ENCODE results near the gene CST8.

The CST8 gene

GRCh38 chr20:23449421-23449820 lies 41.5 kb upstream of the CST8 start:
- no peaks in the 10 kb centered on the region for H3K9me3 ChIP-seq (ENCODE audit: control extremely low read depth in 1 of 5, control insufficient read depth in 4 of 5, insufficient read depth in 2 of 5, low read depth in 1 of 5, low read length in 4 of 5)
- peaks cover 0 to 9% (median 4%) of the 10 kb centered on the region in 4 experiments for H3K4me1 ChIP-seq (ENCODE audit: control extremely low read depth in 1 of 4, control insufficient read depth in 4 of 4, insufficient read depth in 4 of 4, low read length in 3 of 4)
- H3K27ac ChIP-seq (ENCODE audit: insufficient read depth in 1 of 2, low read depth in 1 of 2, low read length in 2 of 2, poor library complexity in 1 of 2, severe bottlenecking in 2 of 2) = no peak overlapping the region
- CTCF ChIA-PET = interaction anchor here (0.9 to 2.3 kb wide), 3 partner anchors 12 to 157 kb away, joined by 3 to 5 read pairs (median 5); no protein-coding TSS in a partner anchor
- no peaks in the 10 kb centered on the region for H3K27me3 ChIP-seq (replicated peaks in 2 of 5; ENCODE audit: control insufficient read depth in 4 of 5, insufficient read depth in 5 of 5, low read length in 4 of 5)
- no peaks in the 10 kb centered on the region for H3K36me3 ChIP-seq (ENCODE audit: control insufficient read depth in 4 of 4, insufficient read depth in 4 of 4, low read length in 3 of 4)
- no peak overlapping the region for H3K4me3 ChIP-seq (ENCODE audit: control insufficient read depth in 1 of 7, extremely low read depth in 1 of 7, insufficient read depth in 4 of 7, low read depth in 2 of 7, low read length in 6 of 7)
- peak; percentile 35 to 78 (median 70) for DNase-seq
- 5% methylated on average over 3 of the region's 3 CpGs for WGBS (ENCODE audit: insufficient coverage)
- POLR2A ChIA-PET = no interaction called here

- peaks cover 0 to 11% (median 5%) of the 10 kb centered on the region in 4 experiments for H3K4me1 ChIP-seq (ENCODE audit: control extremely low read depth in 1 of 4, control insufficient read depth in 4 of 4, insufficient read depth in 4 of 4, low read length in 3 of 4)
- H3K36me3 ChIP-seq (ENCODE audit: control insufficient read depth in 4 of 4, insufficient read depth in 4 of 4, low read length in 3 of 4) = no peaks in the 10 kb centered on the region
- H3K4me3 ChIP-seq (ENCODE audit: control insufficient read depth in 1 of 7, extremely low read depth in 1 of 7, insufficient read depth in 4 of 7, low read depth in 2 of 7, low read length in 6 of 7) = no peak overlapping the region
- ChIA-PET CTCF (no interaction called here), POLR2A (no interaction called here)
- no peak for DNase-seq
- H3K27ac ChIP-seq (ENCODE audit: insufficient read depth in 1 of 2, low read depth in 1 of 2, low read length in 2 of 2, poor library complexity in 1 of 2, severe bottlenecking in 2 of 2) = no peak overlapping the region
- no peaks in the 10 kb centered on the region for H3K27me3 ChIP-seq (replicated peaks in 2 of 5; ENCODE audit: control insufficient read depth in 4 of 5, insufficient read depth in 5 of 5, low read length in 4 of 5)
- WGBS (ENCODE audit: insufficient coverage) = 93% methylated on average over 1 of the region's 1 CpG
- no peaks in the 10 kb centered on the region for H3K9me3 ChIP-seq (ENCODE audit: control extremely low read depth in 1 of 5, control insufficient read depth in 4 of 5, insufficient read depth in 2 of 5, low read depth in 1 of 5, low read length in 4 of 5)
These were observed 40.0 kb upstream of the CST8 start for GRCh38 chr20:23450877-23451276.

- WGBS (ENCODE audit: insufficient coverage) = 93% methylated on average over 9 of the region's 11 CpGs
- DNase-seq = no peak
- H3K27ac ChIP-seq (ENCODE audit: insufficient read depth in 1 of 2, low read depth in 1 of 2, low read length in 2 of 2, poor library complexity in 1 of 2, severe bottlenecking in 2 of 2) = no peak overlapping the region
These were observed 38.9 kb upstream of the CST8 start for GRCh38 chr20:23451956-23452487.

GRCh38 chr20:23452776-23453175 lies 38.1 kb upstream of the CST8 start, which contains the start of gene CST11:
CST11 (minus strand) TSS chr20:23452876; CDS start chr20:23452811, 65 bp downstream.
- ChIA-PET POLR2A (no interaction called here), CTCF (interaction anchor here (2.0 kb wide), 1 partner anchor 10 kb away, joined by 10 read pairs; no protein-coding TSS in a partner anchor)
- DNase-seq = no peak
- Histone ChIP-seq H3K36me3 (ENCODE audit: control insufficient read depth in 4 of 4, insufficient read depth in 4 of 4, low read length in 3 of 4) (no peaks in the 10 kb centered on the region), H3K9me3 (ENCODE audit: control extremely low read depth in 1 of 5, control insufficient read depth in 4 of 5, insufficient read depth in 2 of 5, low read depth in 1 of 5, low read length in 4 of 5) (no peaks in the 10 kb centered on the region), H3K27ac (ENCODE audit: insufficient read depth in 1 of 2, low read depth in 1 of 2, low read length in 2 of 2, poor library complexity in 1 of 2, severe bottlenecking in 2 of 2) (no peak within 1 kb of the TSS), H3K27me3 (replicated peaks in 2 of 5; ENCODE audit: control insufficient read depth in 4 of 5, insufficient read depth in 5 of 5, low read length in 4 of 5) (no peaks in the 10 kb centered on the region), H3K4me3 (ENCODE audit: control insufficient read depth in 1 of 7, extremely low read depth in 1 of 7, insufficient read depth in 4 of 7, low read depth in 2 of 7, low read length in 6 of 7) (no peak within 1 kb of the TSS), H3K4me1 (ENCODE audit: control extremely low read depth in 1 of 4, control insufficient read depth in 4 of 4, insufficient read depth in 4 of 4, low read length in 3 of 4) (peaks cover 2 to 28% (median 20%) of the 10 kb centered on the region in 4 experiments)
- 83% methylated on average over 1 of the region's 4 CpGs for WGBS (ENCODE audit: insufficient coverage)

More at GRCh38 chr20:23451956-23452487, 38.9 kb upstream of the CST8 start:
- Histone ChIP-seq H3K4me1 (ENCODE audit: control extremely low read depth in 1 of 4, control insufficient read depth in 4 of 4, insufficient read depth in 4 of 4, low read length in 3 of 4) (peaks cover 2 to 22% (median 16%) of the 10 kb centered on the region in 4 experiments), H3K4me3 (ENCODE audit: control insufficient read depth in 1 of 7, extremely low read depth in 1 of 7, insufficient read depth in 4 of 7, low read depth in 2 of 7, low read length in 6 of 7) (no peak overlapping the region), H3K9me3 (ENCODE audit: control extremely low read depth in 1 of 5, control insufficient read depth in 4 of 5, insufficient read depth in 2 of 5, low read depth in 1 of 5, low read length in 4 of 5) (no peaks in the 10 kb centered on the region), H3K36me3 (ENCODE audit: control insufficient read depth in 4 of 4, insufficient read depth in 4 of 4, low read length in 3 of 4) (no peaks in the 10 kb centered on the region), H3K27me3 (replicated peaks in 2 of 5; ENCODE audit: control insufficient read depth in 4 of 5, insufficient read depth in 5 of 5, low read length in 4 of 5) (no peaks in the 10 kb centered on the region)
- CTCF ChIA-PET = interaction anchor here (2.0 kb wide), 1 partner anchor 10 kb away, joined by 10 read pairs; no protein-coding TSS in a partner anchor
- POLR2A ChIA-PET = no interaction called here

- CTCF ChIA-PET = interaction anchor here (2.0 kb wide), 1 partner anchor 11 kb away, joined by 10 read pairs; no protein-coding TSS in a partner anchor
- Histone ChIP-seq H3K27ac (ENCODE audit: insufficient read depth in 1 of 2, low read depth in 1 of 2, low read length in 2 of 2, poor library complexity in 1 of 2, severe bottlenecking in 2 of 2) (no peak overlapping the region), H3K9me3 (ENCODE audit: control extremely low read depth in 1 of 5, control insufficient read depth in 4 of 5, insufficient read depth in 2 of 5, low read depth in 1 of 5, low read length in 4 of 5) (no peaks in the 10 kb centered on the region), H3K36me3 (ENCODE audit: control insufficient read depth in 4 of 4, insufficient read depth in 4 of 4, low read length in 3 of 4) (no peaks in the 10 kb centered on the region), H3K4me3 (ENCODE audit: control insufficient read depth in 1 of 7, extremely low read depth in 1 of 7, insufficient read depth in 4 of 7, low read depth in 2 of 7, low read length in 6 of 7) (no peak overlapping the region), H3K27me3 (replicated peaks in 2 of 5; ENCODE audit: control insufficient read depth in 4 of 5, insufficient read depth in 5 of 5, low read length in 4 of 5) (no peaks in the 10 kb centered on the region), H3K4me1 (ENCODE audit: control extremely low read depth in 1 of 4, control insufficient read depth in 4 of 4, insufficient read depth in 4 of 4, low read length in 3 of 4) (peaks cover 5 to 37% (median 24%) of the 10 kb centered on the region in 4 experiments)
- POLR2A ChIA-PET = no interaction called here
- WGBS (ENCODE audit: insufficient coverage) = 86% methylated on average over 13 of the region's 15 CpGs
- DNase-seq = no peak
These were observed 37.1 kb upstream of the CST8 start for GRCh38 chr20:23453549-23454543.

- no peaks in the 10 kb centered on the region for H3K36me3 ChIP-seq (ENCODE audit: control insufficient read depth in 4 of 4, insufficient read depth in 4 of 4, low read length in 3 of 4)
- no peak overlapping the region for H3K27ac ChIP-seq (ENCODE audit: insufficient read depth in 1 of 2, low read depth in 1 of 2, low read length in 2 of 2, poor library complexity in 1 of 2, severe bottlenecking in 2 of 2)
- ChIA-PET POLR2A (no interaction called here), CTCF (interaction anchor here (1.8 kb wide), 1 partner anchor 8 kb away, joined by 5 read pairs; no protein-coding TSS in a partner anchor)
- WGBS (ENCODE audit: insufficient coverage) = no CpG with 5 or more reads among the region's 1 CpG
- H3K4me3 ChIP-seq (ENCODE audit: control insufficient read depth in 1 of 7, extremely low read depth in 1 of 7, insufficient read depth in 4 of 7, low read depth in 2 of 7, low read length in 6 of 7) = no peak overlapping the region
- no peak for DNase-seq
- no peaks in the 10 kb centered on the region for H3K9me3 ChIP-seq (ENCODE audit: control extremely low read depth in 1 of 5, control insufficient read depth in 4 of 5, insufficient read depth in 2 of 5, low read depth in 1 of 5, low read length in 4 of 5)
- peaks cover 7 to 34% (median 22%) of the 10 kb centered on the region in 4 experiments for H3K4me1 ChIP-seq (ENCODE audit: control extremely low read depth in 1 of 4, control insufficient read depth in 4 of 4, insufficient read depth in 4 of 4, low read length in 3 of 4)
- H3K27me3 ChIP-seq (replicated peaks in 2 of 5; ENCODE audit: control insufficient read depth in 4 of 5, insufficient read depth in 5 of 5, low read length in 4 of 5) = no peaks in the 10 kb centered on the region
These were observed 36.1 kb upstream of the CST8 start for GRCh38 chr20:23454816-23455215.

All from common myeloid progenitor, CD34-positive (primary cell).